Measurements from ENCODE around the gene INO80D. TPM values are rescaled to one million over a fixed set of nuclear protein-coding genes. Genes with fewer than 3 reads are reported as not detected.
"Not testable (repeated sequence)": the region's sequence is repeated elsewhere in the genome, so short reads cannot be mapped to it uniquely, and the experiment has no call there.

The INO80D gene
- total RNA-seq, 1 experiment from 2014 or later: 46.0 TPM

DNA sequence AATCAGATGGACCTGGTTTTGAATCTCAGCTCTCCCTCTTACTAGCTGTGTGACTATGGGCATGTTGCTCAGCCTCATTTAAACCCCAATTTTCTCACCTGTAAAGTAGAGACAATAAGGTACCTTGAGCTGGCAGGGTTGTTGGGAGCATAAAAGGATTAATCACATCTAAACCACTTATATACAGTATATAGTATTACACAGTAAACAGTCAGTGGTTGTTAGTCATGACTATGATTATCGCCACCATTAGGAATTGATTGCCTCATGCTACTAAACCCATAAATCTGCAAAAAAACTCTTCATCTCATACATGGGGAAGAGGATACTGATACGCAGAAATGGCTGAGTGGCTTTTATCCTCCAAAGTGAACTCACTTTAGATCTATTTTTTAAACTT, 65.8 kb downstream of the INO80D start:
- H3K79me1 ChIP-seq (ENCODE audit: insufficient read depth, low read depth, low read length, poor library complexity, severe bottlenecking): no peaks in the 10 kb centered on the region
- peaks cover 45 to 63% (median 47%) of the 10 kb centered on the region in 3 experiments for H3K36me3 Mint-ChIP-seq (ENCODE audit: insufficient read depth in 1 of 3, low read depth in 3 of 3)
- no peak overlapping the region for H3K56ac ChIP-seq (ENCODE audit: insufficient read length, low read depth, low read length)
- no peak overlapping the region for H3K23ac ChIP-seq (ENCODE audit: insufficient read length, low read depth, low read length)
- no peak overlapping the region for H4K5ac ChIP-seq (ENCODE audit: insufficient read length, low read depth, low read length)
- no peak overlapping the region for H4K91ac ChIP-seq (ENCODE audit: insufficient read length, low read depth, low read length)
- H3K9me3 ChIP-seq (ENCODE audit: control insufficient read depth, low read depth, low read length): peaks cover 12% of the 10 kb centered on the region
- no peak overlapping the region for H2BK5ac ChIP-seq (ENCODE audit: insufficient read length, low read length)
- no peak overlapping the region for H3K4me3 Mint-ChIP-seq
- no peak overlapping the region for H2BK20ac ChIP-seq (ENCODE audit: low read depth, low read length, poor library complexity, severe bottlenecking)
- no peak overlapping the region for H2AFZ ChIP-seq (ENCODE audit: low read length)
- H3K9me3 Mint-ChIP-seq: peaks cover 18% of the 10 kb centered on the region in 2 experiments
- no peaks in the 10 kb centered on the region for H4K20me1 ChIP-seq (ENCODE audit: control insufficient read depth, insufficient read depth, insufficient read length)
- H2BK12ac ChIP-seq (ENCODE audit: insufficient read length, low read depth, low read length): no peak overlapping the region
- no peak overlapping the region for H4K8ac ChIP-seq (replicated peaks; ENCODE audit: insufficient read length, low read depth, low read length)
- no peaks in the 10 kb centered on the region for H3K23me2 ChIP-seq (ENCODE audit: insufficient read length, low read depth, low read length, poor library complexity, severe bottlenecking)
- no peak overlapping the region for H3K9ac ChIP-seq (ENCODE audit: extremely low read depth, insufficient read length, low read length)
- H3K18ac ChIP-seq (ENCODE audit: insufficient read length, low read depth, low read length): no peak overlapping the region
- H2AK5ac ChIP-seq (ENCODE audit: insufficient read length, low read length): no peak overlapping the region
- H3K4me1 Mint-ChIP-seq: no peaks in the 10 kb centered on the region
- H3K27ac ChIP-seq (ENCODE audit: insufficient read length, low read depth, low read length): no peak overlapping the region
- no peaks in the 10 kb centered on the region for H3K4me1 ChIP-seq (ENCODE audit: insufficient read depth, low read length)
- no peak overlapping the region for H2BK15ac ChIP-seq (ENCODE audit: low read depth, low read length)
- H3K27me3 Mint-ChIP-seq (ENCODE audit: low read depth): no peaks in the 10 kb centered on the region
- H3K79me2 ChIP-seq (ENCODE audit: insufficient read depth, low read length): no peaks in the 10 kb centered on the region
- H2BK120ac ChIP-seq (ENCODE audit: low read depth, low read length, poor library complexity, severe bottlenecking): no peak overlapping the region
- no peak overlapping the region for H3K27ac Mint-ChIP-seq
- no peak overlapping the region for H3K4me2 ChIP-seq (ENCODE audit: insufficient read depth, insufficient read length, low read length)
- H3T11ph ChIP-seq (ENCODE audit: low read length): no peak overlapping the region
- no peak overlapping the region for H3K14ac ChIP-seq (ENCODE audit: insufficient read depth, low read length)
- no peak overlapping the region for H3K4ac ChIP-seq (ENCODE audit: low read depth, low read length)
- TF ChIP-seq, protein P1, sequence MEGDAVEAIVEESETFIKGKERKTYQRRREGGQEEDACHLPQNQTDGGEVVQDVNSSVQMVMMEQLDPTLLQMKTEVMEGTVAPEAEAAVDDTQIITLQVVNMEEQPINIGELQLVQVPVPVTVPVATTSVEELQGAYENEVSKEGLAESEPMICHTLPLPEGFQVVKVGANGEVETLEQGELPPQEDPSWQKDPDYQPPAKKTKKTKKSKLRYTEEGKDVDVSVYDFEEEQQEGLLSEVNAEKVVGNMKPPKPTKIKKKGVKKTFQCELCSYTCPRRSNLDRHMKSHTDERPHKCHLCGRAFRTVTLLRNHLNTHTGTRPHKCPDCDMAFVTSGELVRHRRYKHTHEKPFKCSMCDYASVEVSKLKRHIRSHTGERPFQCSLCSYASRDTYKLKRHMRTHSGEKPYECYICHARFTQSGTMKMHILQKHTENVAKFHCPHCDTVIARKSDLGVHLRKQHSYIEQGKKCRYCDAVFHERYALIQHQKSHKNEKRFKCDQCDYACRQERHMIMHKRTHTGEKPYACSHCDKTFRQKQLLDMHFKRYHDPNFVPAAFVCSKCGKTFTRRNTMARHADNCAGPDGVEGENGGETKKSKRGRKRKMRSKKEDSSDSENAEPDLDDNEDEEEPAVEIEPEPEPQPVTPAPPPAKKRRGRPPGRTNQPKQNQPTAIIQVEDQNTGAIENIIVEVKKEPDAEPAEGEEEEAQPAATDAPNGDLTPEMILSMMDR (conservative IDR thresholded peaks at IDR 0.05): no peak
- WGBS (ENCODE audit: extremely low coverage, insufficient read length, low lambda C conversion rate): no CpG with 5 or more reads among the region's 2 CpGs
- DNase-seq: no peak
- no peaks in the 10 kb centered on the region for H3K27me3 ChIP-seq (ENCODE audit: insufficient read depth, low read length)

DNA sequence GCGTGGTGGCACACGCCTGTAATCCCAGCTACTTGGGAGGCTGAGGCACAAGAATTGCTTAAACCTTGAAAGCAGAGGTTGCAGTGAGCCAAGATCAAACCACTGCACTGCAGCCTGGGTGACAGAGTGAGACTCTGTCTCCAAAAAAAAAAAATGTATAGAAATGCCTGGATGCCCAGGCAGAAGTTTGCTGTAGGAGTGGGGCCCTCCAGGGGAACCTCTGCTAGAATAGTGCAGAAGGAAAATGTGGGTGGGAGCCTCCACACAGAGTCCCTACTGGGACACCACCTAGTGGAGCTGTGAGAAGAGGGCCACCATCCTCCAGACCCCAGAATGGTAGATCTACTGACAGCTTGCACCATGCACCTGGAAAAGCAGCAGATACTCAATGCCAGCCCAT, 70.2 kb downstream of the INO80D start:
- H2BK5ac ChIP-seq (ENCODE audit: insufficient read length, low read length); H3K27me3 Mint-ChIP-seq (ENCODE audit: low read depth); H3K27me3 ChIP-seq (ENCODE audit: insufficient read depth, low read length); H3K23ac ChIP-seq (ENCODE audit: insufficient read length, low read depth, low read length); H3K4me1 Mint-ChIP-seq; H2BK15ac ChIP-seq (ENCODE audit: low read depth, low read length); H4K20me1 ChIP-seq (ENCODE audit: control insufficient read depth, insufficient read depth, insufficient read length); H3T11ph ChIP-seq (ENCODE audit: low read length); H2AK5ac ChIP-seq (ENCODE audit: insufficient read length, low read length); H3K9ac ChIP-seq (ENCODE audit: extremely low read depth, insufficient read length, low read length); H2BK120ac ChIP-seq (ENCODE audit: low read depth, low read length, poor library complexity, severe bottlenecking); H3K27ac ChIP-seq (ENCODE audit: insufficient read length, low read depth, low read length); H4K8ac ChIP-seq (replicated peaks; ENCODE audit: insufficient read length, low read depth, low read length); H2BK20ac ChIP-seq (ENCODE audit: low read depth, low read length, poor library complexity, severe bottlenecking); H3K79me1 ChIP-seq (ENCODE audit: insufficient read depth, low read depth, low read length, poor library complexity, severe bottlenecking); H3K4ac ChIP-seq (ENCODE audit: low read depth, low read length); H3K14ac ChIP-seq (ENCODE audit: insufficient read depth, low read length); H2BK12ac ChIP-seq (ENCODE audit: insufficient read length, low read depth, low read length); H4K91ac ChIP-seq (ENCODE audit: insufficient read length, low read depth, low read length); H3K18ac ChIP-seq (ENCODE audit: insufficient read length, low read depth, low read length); H3K4me2 ChIP-seq (ENCODE audit: insufficient read depth, insufficient read length, low read length); H3K23me2 ChIP-seq (ENCODE audit: insufficient read length, low read depth, low read length, poor library complexity, severe bottlenecking); H2AFZ ChIP-seq (ENCODE audit: low read length); H4K5ac ChIP-seq (ENCODE audit: insufficient read length, low read depth, low read length); H3K4me1 ChIP-seq (ENCODE audit: insufficient read depth, low read length); H3K27ac Mint-ChIP-seq; DNase-seq; H3K79me2 ChIP-seq (ENCODE audit: insufficient read depth, low read length); H3K4me3 Mint-ChIP-seq; H3K56ac ChIP-seq (ENCODE audit: insufficient read length, low read depth, low read length): not testable (repeated sequence)
- H3K9me3 ChIP-seq (ENCODE audit: control insufficient read depth, low read depth, low read length): peaks cover 12% of the 10 kb centered on the region
- Mint-ChIP-seq H3K9me3 (peaks cover 21 to 23% of the 10 kb centered on the region in 2 experiments), H3K36me3 (ENCODE audit: insufficient read depth in 1 of 3, low read depth in 3 of 3) (peaks cover 57 to 86% (median 75%) of the 10 kb centered on the region in 3 experiments)
- WGBS (ENCODE audit: extremely low coverage, insufficient read length, low lambda C conversion rate): no CpG with 5 or more reads among the region's 2 CpGs

Measured in H9 (cell line).